GM21786 (cell line): Measurements from ENCODE around the gene ASXL2.
"Not testable (repeated sequence)": the region's sequence is repeated elsewhere in the genome, so short reads cannot be mapped to it uniquely, and the experiment has no call there.

ENCODE experiments used
- ATAC-seq: cut with Tn5 transposase; IDR thresholded peaks from one replicate; pipeline ENCODE4 v1.9.1; 2021; ENCODE audit not compliant: unreplicated experiment

ASXL2 gene

GRCh38 chr2:25742501-25742900 is 135.8 kb downstream of the ASXL2 start:
- no peak for ATAC-seq

- ATAC-seq, result no peak
Measured at GRCh38 chr2:25740810-25741381, 137.4 kb downstream of the ASXL2 start.

GRCh38 chr2:25738383-25739343 is 139.6 kb downstream of the ASXL2 start:
- no peak for ATAC-seq

- no peak for ATAC-seq
Measured at GRCh38 chr2:25736899-25737515, 141.3 kb downstream of the ASXL2 start.

DNA sequence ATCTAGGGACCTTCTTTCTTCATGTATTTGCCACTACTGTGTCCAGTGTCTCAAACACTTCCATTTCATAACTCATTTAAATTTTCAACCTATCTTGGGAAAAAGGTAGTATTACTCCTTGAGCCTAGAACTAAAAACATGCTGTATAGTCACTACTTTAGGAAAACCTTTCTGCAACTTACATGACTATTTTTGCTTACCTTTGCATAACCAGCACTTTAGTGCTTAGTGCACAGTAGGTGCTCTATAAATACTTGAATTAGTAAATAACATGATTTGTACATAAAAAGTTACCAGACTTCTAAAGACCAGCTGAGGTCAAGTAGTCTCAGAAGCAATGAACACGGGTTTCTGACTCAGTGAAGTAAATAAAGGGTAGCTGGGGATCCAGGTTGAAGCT is 142.5 kb downstream of the ASXL2 start:
- ATAC-seq, result no peak

GRCh38 chr2:25728559-25728958 is 149.7 kb downstream of the ASXL2 start:
- ATAC-seq, result no peak

DNA sequence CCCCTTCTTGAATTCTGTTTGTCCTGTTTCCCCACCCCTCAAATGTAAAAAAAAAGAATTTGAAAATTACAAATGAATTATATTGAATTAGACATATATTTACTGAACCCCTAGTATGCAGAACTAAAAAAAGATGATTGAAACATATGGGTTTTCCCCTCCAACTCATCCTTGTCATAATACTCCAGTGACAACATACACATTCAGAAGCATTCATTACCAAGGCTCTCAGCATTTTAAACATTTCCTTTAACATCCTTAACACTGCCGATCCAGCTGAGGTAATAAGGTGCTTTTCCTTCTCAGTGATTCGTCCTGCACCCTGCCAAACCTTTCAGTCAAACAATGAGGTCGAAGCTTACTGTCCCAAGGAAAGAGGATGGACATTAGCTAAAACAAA is 151.8 kb downstream of the ASXL2 start:
- ATAC-seq, result no peak

- ATAC-seq, result no peak
Measured at GRCh38 chr2:25725877-25726276, 152.4 kb downstream of the ASXL2 start.

- no peak for ATAC-seq
Measured at GRCh38 chr2:25724756-25725155, 153.5 kb downstream of the ASXL2 start.

DNA sequence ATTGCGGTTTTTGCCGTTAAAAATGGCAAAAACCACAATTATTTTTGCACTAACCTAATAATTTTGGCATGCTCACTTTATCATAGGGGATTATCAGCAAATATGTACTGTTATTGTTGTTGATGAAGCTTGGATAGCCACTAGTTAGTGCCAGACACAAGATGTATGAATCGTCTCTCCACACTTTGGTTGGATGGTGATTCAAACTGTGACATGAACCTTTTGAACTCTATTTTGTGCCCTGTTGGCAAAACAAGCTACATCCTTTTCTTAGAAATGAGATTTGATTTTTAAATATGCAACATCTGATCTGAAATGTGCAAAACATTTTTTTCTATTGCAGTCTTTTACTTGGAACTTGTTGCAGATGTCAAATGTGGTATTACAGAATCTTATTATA is 156.1 kb downstream of the ASXL2 start:
- ATAC-seq, result no peak

DNA sequence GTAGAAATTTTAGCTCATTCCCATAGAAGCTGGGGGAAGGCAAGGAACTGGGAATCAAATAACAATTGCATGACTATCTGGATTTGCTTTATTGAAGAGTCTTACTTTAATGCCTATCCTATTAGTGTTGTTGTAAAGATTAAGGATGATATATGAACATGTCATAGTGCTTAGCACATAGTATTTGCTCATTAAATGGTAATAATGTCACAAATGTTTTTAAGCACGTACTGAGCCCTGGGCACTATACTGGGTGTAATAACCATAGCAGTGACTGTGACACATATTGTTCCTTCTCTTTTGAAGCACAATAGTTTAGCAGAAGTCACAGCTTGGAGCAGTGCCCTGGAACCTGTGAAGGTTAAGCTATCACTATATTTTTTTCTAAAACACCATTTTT is 157.7 kb downstream of the ASXL2 start:
- no peak for ATAC-seq

- no peak for ATAC-seq
Measured at GRCh38 chr2:25714740-25715139, 163.5 kb downstream of the ASXL2 start.

DNA sequence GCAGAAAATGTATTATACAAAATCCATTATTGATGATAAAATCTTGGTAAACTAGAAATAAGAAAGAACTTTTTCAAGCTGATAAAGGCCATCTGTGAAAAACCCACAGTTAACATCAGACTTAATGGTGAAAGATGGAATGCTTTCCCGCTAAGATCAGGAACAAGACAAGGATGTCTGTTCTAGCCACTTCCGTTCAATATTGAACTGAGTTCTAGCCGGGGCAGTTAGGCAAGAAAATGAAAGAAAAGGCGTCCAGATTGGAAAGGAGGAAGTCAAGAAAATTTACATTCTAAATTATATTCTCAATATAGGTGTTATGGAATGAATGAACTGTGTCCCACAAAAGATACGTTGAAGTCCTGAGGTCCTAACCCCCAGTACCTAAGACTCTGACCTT is 165.8 kb downstream of the ASXL2 start:
- no peak for ATAC-seq

DNA sequence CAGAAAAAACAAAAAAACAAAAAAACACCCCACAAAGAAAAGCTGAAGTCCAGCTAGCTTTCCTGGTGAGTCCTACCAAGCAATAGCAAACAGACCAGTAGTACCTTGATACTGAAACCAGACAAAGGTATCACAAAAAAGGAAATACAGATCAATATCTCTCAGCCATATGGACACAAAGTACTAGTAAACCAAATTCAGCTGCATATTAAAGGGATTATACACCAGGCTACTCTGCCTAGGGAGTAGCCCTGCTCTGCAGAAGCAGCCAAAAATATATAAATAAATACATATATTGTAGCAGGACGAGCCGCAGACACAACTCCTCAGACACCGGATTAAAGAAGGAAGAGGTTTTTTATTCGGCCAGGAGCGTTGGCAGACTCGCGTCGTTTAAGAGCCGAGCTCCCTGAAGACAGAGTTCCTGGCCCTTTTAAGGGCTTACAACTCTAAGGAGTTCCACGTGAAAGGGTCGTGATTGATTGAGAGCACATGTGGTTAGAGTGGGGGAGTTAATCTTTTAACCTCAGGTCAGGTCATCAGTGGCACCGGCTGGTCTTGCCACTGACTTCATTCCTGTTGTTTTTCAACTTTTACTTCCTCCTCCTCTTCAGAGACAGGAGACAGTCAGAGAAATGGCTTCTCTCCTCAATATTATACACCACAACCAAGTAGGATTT is 166.5 kb downstream of the ASXL2 start:
- no peak for ATAC-seq

- no peak for ATAC-seq
Measured at GRCh38 chr2:25710750-25711149, 167.5 kb downstream of the ASXL2 start.

GRCh38 chr2:25709349-25709748 is 168.9 kb downstream of the ASXL2 start:
- no peak for ATAC-seq

DNA sequence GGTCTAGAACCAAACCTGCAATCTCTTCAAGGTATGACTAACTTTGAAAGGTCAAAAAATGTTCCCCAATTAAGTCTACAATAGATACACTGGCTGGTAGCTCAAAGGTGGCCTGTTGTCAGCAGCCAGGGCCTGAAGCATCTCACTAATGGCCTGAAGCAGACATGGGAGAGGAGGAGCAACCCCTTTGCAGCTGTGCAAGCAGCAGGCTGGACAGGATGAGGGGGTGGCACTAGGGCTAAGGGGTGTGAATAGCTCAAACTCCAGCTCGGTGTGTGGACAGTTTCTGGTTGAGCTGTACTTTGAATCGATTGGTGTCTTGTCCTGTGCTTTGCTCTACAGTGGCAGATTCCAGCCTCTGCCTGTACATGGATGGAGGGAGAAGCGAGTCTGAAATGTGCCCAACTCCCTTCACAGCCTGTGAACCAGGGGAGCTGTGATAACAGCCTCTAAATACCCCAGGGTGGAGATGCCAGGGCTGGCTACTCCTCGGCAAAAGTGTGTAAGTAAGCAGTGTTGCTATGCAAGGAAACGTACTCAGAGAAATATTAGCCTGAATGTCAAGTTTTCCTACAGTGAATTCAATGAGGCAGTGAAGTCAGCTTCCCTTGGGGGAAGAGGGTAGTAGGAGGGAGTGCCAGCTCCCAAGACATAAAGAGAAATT is 170.2 kb downstream of the ASXL2 start:
- ATAC-seq, result no peak

DNA sequence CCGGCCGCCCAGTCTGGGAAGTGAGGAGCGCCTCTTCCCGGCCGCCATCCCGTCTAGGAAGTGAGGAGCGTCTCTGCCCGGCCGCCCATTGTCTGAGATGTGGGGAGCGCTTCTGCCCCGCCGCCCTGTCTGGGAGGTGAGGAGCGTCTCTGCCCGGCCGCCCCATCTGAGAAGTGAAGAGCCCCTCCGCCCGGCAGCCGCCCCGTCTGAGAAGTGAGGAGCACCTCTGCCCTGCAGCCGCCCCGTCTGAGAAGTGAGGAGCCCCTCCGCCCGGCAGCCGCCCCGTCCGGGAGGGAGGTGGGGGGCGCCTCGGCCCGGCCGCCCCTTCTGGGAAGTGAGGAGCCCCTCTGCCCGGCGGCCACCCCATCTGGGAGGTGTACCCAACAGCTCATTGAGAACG is 172.7 kb downstream of the ASXL2 start:
- not testable (repeated sequence) for ATAC-seq

GRCh38 chr2:25701801-25702200 is 176.5 kb downstream of the ASXL2 start:
- ATAC-seq, result no peak

DNA sequence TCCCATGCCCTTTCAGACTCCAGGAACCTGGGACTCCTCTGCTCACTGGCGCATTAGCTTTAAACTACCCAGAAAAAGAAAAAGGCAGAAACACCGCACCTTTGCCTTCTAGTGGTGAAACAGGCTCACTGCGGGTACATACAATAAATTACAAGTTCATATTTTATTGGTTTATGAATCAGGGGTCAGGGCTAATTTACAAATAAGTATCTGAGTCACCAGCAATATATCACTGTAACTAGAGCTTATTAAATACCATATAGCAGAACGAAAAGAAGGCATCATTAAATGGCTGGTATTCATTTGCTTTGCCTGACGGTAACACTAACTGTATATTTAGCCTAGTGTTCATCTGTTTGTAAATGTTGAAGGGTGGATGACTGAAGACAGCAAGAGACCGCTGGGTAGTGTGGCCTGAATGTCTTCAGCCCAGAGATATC is 178.0 kb downstream of the ASXL2 start:
- no peak for ATAC-seq

- ATAC-seq, result no peak
Measured at GRCh38 chr2:25699216-25699615, 179.1 kb downstream of the ASXL2 start.
